ENCODE data around the gene SRSF6.
"Not testable (repeated sequence)": the region's sequence is repeated elsewhere in the genome, so short reads cannot be mapped to it uniquely, and the experiment has no call there.

The SRSF6 gene

GRCh38 chr20:43432498-43432897 is 25.2 kb upstream of the SRSF6 start:
- H3K27ac ChIP-seq (ENCODE audit: low read depth, low read length): no peak overlapping the region
- peaks cover 6% of the 10 kb centered on the region for H3K4me1 ChIP-seq (ENCODE audit: insufficient read depth, low read length)
- WGBS: 73% methylated on average over 1 of the region's 1 CpG
- H3K36me3 ChIP-seq (ENCODE audit: insufficient read depth, low read length): no peaks in the 10 kb centered on the region
- H3K27me3 ChIP-seq (ENCODE audit: insufficient read depth, low read length): no peaks in the 10 kb centered on the region; the same call in 1 of the 2 replicates
- H3K4me3 ChIP-seq (ENCODE audit: low read length): no peak overlapping the region
- no peak overlapping the region for H3K9ac ChIP-seq (ENCODE audit: low read depth, low read length)
- H3K9me3 ChIP-seq (ENCODE audit: insufficient read depth, low read depth, low read length): no peaks in the 10 kb centered on the region

- H3K9ac ChIP-seq (ENCODE audit: low read depth, low read length): no peak overlapping the region
- no peaks in the 10 kb centered on the region; the same call in 1 of the 2 replicates for H3K27me3 ChIP-seq (ENCODE audit: insufficient read depth, low read length)
- peaks cover 6% of the 10 kb centered on the region for H3K4me1 ChIP-seq (ENCODE audit: insufficient read depth, low read length)
- no peaks in the 10 kb centered on the region for H3K36me3 ChIP-seq (ENCODE audit: insufficient read depth, low read length)
- WGBS: 81% methylated on average over 4 of the region's 4 CpGs
- H3K9me3 ChIP-seq (ENCODE audit: insufficient read depth, low read depth, low read length): no peaks in the 10 kb centered on the region
- no peak overlapping the region for H3K27ac ChIP-seq (ENCODE audit: low read depth, low read length)
- no peak overlapping the region for H3K4me3 ChIP-seq (ENCODE audit: low read length)
Observed at GRCh38 chr20:43433250-43433854, 24.3 kb upstream of the SRSF6 start.

GRCh38 chr20:43434565-43434964 is 23.1 kb upstream of the SRSF6 start:
- WGBS: 95% methylated on average over 6 of the region's 6 CpGs
- H3K27me3 ChIP-seq (ENCODE audit: insufficient read depth, low read length): no peaks in the 10 kb centered on the region; the same call in 1 of the 2 replicates
- no peak overlapping the region for H3K4me3 ChIP-seq (ENCODE audit: low read length)
- no peak overlapping the region for H3K9ac ChIP-seq (ENCODE audit: low read depth, low read length)
- no peaks in the 10 kb centered on the region for H3K9me3 ChIP-seq (ENCODE audit: insufficient read depth, low read depth, low read length)
- peaks cover 6% of the 10 kb centered on the region for H3K4me1 ChIP-seq (ENCODE audit: insufficient read depth, low read length)
- H3K27ac ChIP-seq (ENCODE audit: low read depth, low read length): no peak overlapping the region
- no peaks in the 10 kb centered on the region for H3K36me3 ChIP-seq (ENCODE audit: insufficient read depth, low read length)

- Histone ChIP-seq H3K4me3 (ENCODE audit: low read length) (no peak overlapping the region), H3K9ac (ENCODE audit: low read depth, low read length) (no peak overlapping the region), H3K27me3 (ENCODE audit: insufficient read depth, low read length) (no peaks in the 10 kb centered on the region; the same call in 1 of the 2 replicates), H3K9me3 (ENCODE audit: insufficient read depth, low read depth, low read length) (no peaks in the 10 kb centered on the region), H3K4me1 (ENCODE audit: insufficient read depth, low read length) (no peaks in the 10 kb centered on the region), H3K27ac (ENCODE audit: low read depth, low read length) (no peak overlapping the region), H3K36me3 (ENCODE audit: insufficient read depth, low read length) (no peaks in the 10 kb centered on the region)
- 92% methylated on average over 7 of the region's 7 CpGs for WGBS
Observed at GRCh38 chr20:43438578-43439316, 18.9 kb upstream of the SRSF6 start.

- Histone ChIP-seq H3K9me3 (ENCODE audit: insufficient read depth, low read depth, low read length) (no peaks in the 10 kb centered on the region), H3K4me1 (ENCODE audit: insufficient read depth, low read length) (no peaks in the 10 kb centered on the region), H3K27ac (ENCODE audit: low read depth, low read length) (no peak overlapping the region), H3K4me3 (ENCODE audit: low read length) (no peak overlapping the region), H3K27me3 (ENCODE audit: insufficient read depth, low read length) (no peaks in the 10 kb centered on the region), H3K36me3 (ENCODE audit: insufficient read depth, low read length) (no peaks in the 10 kb centered on the region), H3K9ac (ENCODE audit: low read depth, low read length) (no peak overlapping the region)
- 94% methylated on average over 5 of the region's 7 CpGs for WGBS
Observed at GRCh38 chr20:43440531-43440930, 17.2 kb upstream of the SRSF6 start.

GRCh38 chr20:43442282-43442880 is 15.3 kb upstream of the SRSF6 start:
- 75% methylated on average over 5 of the region's 5 CpGs for WGBS

GRCh38 chr20:43444107-43444506 is 13.6 kb upstream of the SRSF6 start:
- Histone ChIP-seq H3K27ac (ENCODE audit: low read depth, low read length) (no peak overlapping the region), H3K4me1 (ENCODE audit: insufficient read depth, low read length) (no peaks in the 10 kb centered on the region), H3K36me3 (ENCODE audit: insufficient read depth, low read length) (no peaks in the 10 kb centered on the region), H3K9ac (ENCODE audit: low read depth, low read length) (no peak overlapping the region), H3K9me3 (ENCODE audit: insufficient read depth, low read depth, low read length) (no peaks in the 10 kb centered on the region), H3K27me3 (ENCODE audit: insufficient read depth, low read length) (no peaks in the 10 kb centered on the region), H3K4me3 (ENCODE audit: low read length) (no peak overlapping the region)
- WGBS: 79% methylated on average over 9 of the region's 9 CpGs

More at GRCh38 chr20:43442282-43442880, 15.3 kb upstream of the SRSF6 start:
- no peaks in the 10 kb centered on the region for H3K27me3 ChIP-seq (ENCODE audit: insufficient read depth, low read length)
- H3K36me3 ChIP-seq (ENCODE audit: insufficient read depth, low read length): no peaks in the 10 kb centered on the region
- H3K27ac ChIP-seq (ENCODE audit: low read depth, low read length): no peak overlapping the region
- H3K4me1 ChIP-seq (ENCODE audit: insufficient read depth, low read length): no peaks in the 10 kb centered on the region
- no peak overlapping the region for H3K9ac ChIP-seq (ENCODE audit: low read depth, low read length)
- H3K9me3 ChIP-seq (ENCODE audit: insufficient read depth, low read depth, low read length): no peaks in the 10 kb centered on the region
- no peak overlapping the region for H3K4me3 ChIP-seq (ENCODE audit: low read length)

- Histone ChIP-seq H3K9me3 (ENCODE audit: insufficient read depth, low read depth, low read length) (no peaks in the 10 kb centered on the region), H3K4me3 (ENCODE audit: low read length) (no peak overlapping the region), H3K27ac (ENCODE audit: low read depth, low read length) (no peak overlapping the region), H3K9ac (ENCODE audit: low read depth, low read length) (no peak overlapping the region), H3K27me3 (ENCODE audit: insufficient read depth, low read length) (no peaks in the 10 kb centered on the region), H3K36me3 (ENCODE audit: insufficient read depth, low read length) (no peaks in the 10 kb centered on the region), H3K4me1 (ENCODE audit: insufficient read depth, low read length) (no peaks in the 10 kb centered on the region)
- 85% methylated on average over 6 of the region's 6 CpGs for WGBS
Observed at GRCh38 chr20:43446361-43446879, 11.3 kb upstream of the SRSF6 start.

GRCh38 chr20:43448431-43448747 is 9.3 kb upstream of the SRSF6 start:
- not testable (repeated sequence) for H3K4me3 ChIP-seq (ENCODE audit: low read length); H3K36me3 ChIP-seq (ENCODE audit: insufficient read depth, low read length); H3K27me3 ChIP-seq (ENCODE audit: insufficient read depth, low read length); H3K9ac ChIP-seq (ENCODE audit: low read depth, low read length); H3K27ac ChIP-seq (ENCODE audit: low read depth, low read length); H3K4me1 ChIP-seq (ENCODE audit: insufficient read depth, low read length); H3K9me3 ChIP-seq (ENCODE audit: insufficient read depth, low read depth, low read length)
- WGBS: 40% methylated on average over 1 of the region's 4 CpGs

- no peak overlapping the region for H3K4me3 ChIP-seq (ENCODE audit: low read length)
- no peak overlapping the region for H3K27ac ChIP-seq (ENCODE audit: low read depth, low read length)
- 36% methylated on average over 9 of the region's 9 CpGs for WGBS
- H3K36me3 ChIP-seq (ENCODE audit: insufficient read depth, low read length): no peaks in the 10 kb centered on the region
- no peaks in the 10 kb centered on the region for H3K27me3 ChIP-seq (ENCODE audit: insufficient read depth, low read length)
- H3K9ac ChIP-seq (ENCODE audit: low read depth, low read length): no peak overlapping the region
- no peaks in the 10 kb centered on the region for H3K9me3 ChIP-seq (ENCODE audit: insufficient read depth, low read depth, low read length)
- peaks cover 6% of the 10 kb centered on the region; the same call in 1 of the 2 replicates for H3K4me1 ChIP-seq (ENCODE audit: insufficient read depth, low read length)
Observed at GRCh38 chr20:43448748-43449535, 8.8 kb upstream of the SRSF6 start.

Data from HUES64 (cell line).